ENCODE results near the gene C20orf173. TPM values are rescaled to one million over a fixed set of nuclear protein-coding genes. Genes with fewer than 3 reads are reported as not detected.

C20orf173 gene
- total RNA-seq, 1 donor from 2014 or later, result not detected

DNA sequence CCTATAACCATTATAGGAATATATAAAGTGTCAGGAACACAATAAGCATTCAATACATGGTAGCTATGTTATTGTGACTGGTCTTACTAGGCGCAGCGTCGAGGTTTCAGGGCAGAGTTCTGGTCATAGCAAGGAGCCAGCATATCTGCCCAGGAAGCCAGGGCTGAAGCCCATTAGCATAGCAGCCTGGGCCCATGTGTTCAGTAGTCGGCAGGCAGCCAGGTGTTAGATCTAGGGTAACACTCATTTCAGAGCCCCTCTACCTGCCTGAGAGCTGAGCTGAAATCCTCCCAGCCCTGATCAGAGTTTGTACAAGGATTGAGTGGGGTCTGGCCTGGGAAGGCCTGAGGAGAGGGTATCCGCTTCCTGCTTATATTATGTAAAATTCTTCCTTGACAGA lies 32.1 kb downstream of the C20orf173 start:
- no peaks in the 10 kb centered on the region for H3K79me2 ChIP-seq (ENCODE audit: low read depth)
- Mint-ChIP-seq H3K36me3 (peaks cover 48% of the 10 kb centered on the region), H3K4me1 (no peaks in the 10 kb centered on the region), H3K27ac (no peak overlapping the region), H3K4me3 (no peak overlapping the region), H3K27me3 (ENCODE audit: insufficient read depth, low read depth) (peaks cover 5% of the 10 kb centered on the region), H3K9me3 (no peaks in the 10 kb centered on the region)
- no peak overlapping the region for H3K4me3 ChIP-seq
- no peak for DNase-seq (ENCODE audit: low spot score)
- H3K4me2 ChIP-seq, result no peak overlapping the region
- no peaks in the 10 kb centered on the region for H3K27me3 ChIP-seq
- no peaks in the 10 kb centered on the region for H3K36me3 ChIP-seq
- H3F3A ChIP-seq (ENCODE audit: low read depth), result no peaks in the 10 kb centered on the region
- TF ChIP-seq EZH2phosphoT487 (IDR thresholded peaks at IDR 0.05) (no peak), EZH2 (IDR thresholded peaks at IDR 0.05) (no peak), CTCF (IDR thresholded peaks at IDR 0.05) (no peak)
- no peak overlapping the region for H2AFZ ChIP-seq (replicated peaks)
- no peaks in the 10 kb centered on the region for H3K4me1 ChIP-seq
- H3K9ac ChIP-seq, result no peak overlapping the region
- no peaks in the 10 kb centered on the region for H3K9me3 ChIP-seq (ENCODE audit: low read depth)
- no peaks in the 10 kb centered on the region for H4K20me1 ChIP-seq (ENCODE audit: low read depth)
- H3K27ac ChIP-seq, result no peak overlapping the region

- H3K36me3 Mint-ChIP-seq, result peaks cover 48% of the 10 kb centered on the region
- no peak overlapping the region for H3K4me3 Mint-ChIP-seq
- H3K79me2 ChIP-seq (ENCODE audit: low read depth), result no peaks in the 10 kb centered on the region
- H3K27ac ChIP-seq, result no peak overlapping the region
- H2AFZ ChIP-seq (replicated peaks), result no peak overlapping the region
- H3K27ac Mint-ChIP-seq, result no peak overlapping the region
- H4K20me1 ChIP-seq (ENCODE audit: low read depth), result no peaks in the 10 kb centered on the region
- no peaks in the 10 kb centered on the region for H3K9me3 ChIP-seq (ENCODE audit: low read depth)
- no peaks in the 10 kb centered on the region for H3K27me3 ChIP-seq
- no peaks in the 10 kb centered on the region for H3F3A ChIP-seq (ENCODE audit: low read depth)
- no peak overlapping the region for H3K9ac ChIP-seq
- H3K4me2 ChIP-seq, result no peak overlapping the region
- H3K9me3 Mint-ChIP-seq, result no peaks in the 10 kb centered on the region
- peaks cover 4% of the 10 kb centered on the region for H3K36me3 ChIP-seq
- no peak overlapping the region for H3K4me3 ChIP-seq
- H3K4me1 Mint-ChIP-seq, result no peaks in the 10 kb centered on the region
- DNase-seq (ENCODE audit: low spot score), result no peak
- no peak for TF ChIP-seq CTCF (IDR thresholded peaks at IDR 0.05)
- TF ChIP-seq EZH2phosphoT487 (IDR thresholded peaks at IDR 0.05), result no peak
- no peak for TF ChIP-seq EZH2 (IDR thresholded peaks at IDR 0.05)
- H3K4me1 ChIP-seq, result no peaks in the 10 kb centered on the region
- H3K27me3 Mint-ChIP-seq (ENCODE audit: insufficient read depth, low read depth), result peaks cover 5% of the 10 kb centered on the region
These were observed 33.0 kb downstream of the C20orf173 start for GRCh38 chr20:35496481-35496880.

GRCh38 chr20:35492352-35492751 lies 37.1 kb downstream of the C20orf173 start:
- peaks cover 35% of the 10 kb centered on the region for H3K36me3 Mint-ChIP-seq
- no peak for DNase-seq (ENCODE audit: low spot score)
- H3K27ac ChIP-seq, result no peak overlapping the region
- H3K4me3 ChIP-seq, result no peak overlapping the region
- no peak for TF ChIP-seq EZH2phosphoT487 (IDR thresholded peaks at IDR 0.05)
- no peak for TF ChIP-seq EZH2 (IDR thresholded peaks at IDR 0.05)
- no peak for TF ChIP-seq CTCF (IDR thresholded peaks at IDR 0.05)
- H3K36me3 ChIP-seq, result peaks cover 4% of the 10 kb centered on the region
- H3K27ac Mint-ChIP-seq, result no peak overlapping the region
- no peaks in the 10 kb centered on the region for H3K9me3 Mint-ChIP-seq
- H3K79me2 ChIP-seq (ENCODE audit: low read depth), result no peaks in the 10 kb centered on the region
- H3K27me3 Mint-ChIP-seq (ENCODE audit: insufficient read depth, low read depth), result peaks cover 2% of the 10 kb centered on the region
- no peaks in the 10 kb centered on the region for H4K20me1 ChIP-seq (ENCODE audit: low read depth)
- H3K4me1 Mint-ChIP-seq, result no peaks in the 10 kb centered on the region
- no peak overlapping the region for H3K9ac ChIP-seq
- no peaks in the 10 kb centered on the region for H3K27me3 ChIP-seq
- no peak overlapping the region for H3K4me3 Mint-ChIP-seq
- H3K9me3 ChIP-seq (ENCODE audit: low read depth), result no peaks in the 10 kb centered on the region
- no peak overlapping the region for H3K4me2 ChIP-seq
- H3K4me1 ChIP-seq, result no peaks in the 10 kb centered on the region
- H2AFZ ChIP-seq (replicated peaks), result no peak overlapping the region
- no peaks in the 10 kb centered on the region for H3F3A ChIP-seq (ENCODE audit: low read depth)
